Measurements from ENCODE around the gene D2HGDH. TPM values are rescaled to one million over a fixed set of nuclear protein-coding genes. Genes with fewer than 3 reads are reported as not detected.

D2HGDH gene
- total RNA-seq, 1 experiment from 2014 or later: 46.3 TPM

GRCh38 chr2:241701399-241702154 is 32.9 kb upstream of the D2HGDH start, which contains the start of gene ING5 (continued):
- TF ChIP-seq, protein P1, sequence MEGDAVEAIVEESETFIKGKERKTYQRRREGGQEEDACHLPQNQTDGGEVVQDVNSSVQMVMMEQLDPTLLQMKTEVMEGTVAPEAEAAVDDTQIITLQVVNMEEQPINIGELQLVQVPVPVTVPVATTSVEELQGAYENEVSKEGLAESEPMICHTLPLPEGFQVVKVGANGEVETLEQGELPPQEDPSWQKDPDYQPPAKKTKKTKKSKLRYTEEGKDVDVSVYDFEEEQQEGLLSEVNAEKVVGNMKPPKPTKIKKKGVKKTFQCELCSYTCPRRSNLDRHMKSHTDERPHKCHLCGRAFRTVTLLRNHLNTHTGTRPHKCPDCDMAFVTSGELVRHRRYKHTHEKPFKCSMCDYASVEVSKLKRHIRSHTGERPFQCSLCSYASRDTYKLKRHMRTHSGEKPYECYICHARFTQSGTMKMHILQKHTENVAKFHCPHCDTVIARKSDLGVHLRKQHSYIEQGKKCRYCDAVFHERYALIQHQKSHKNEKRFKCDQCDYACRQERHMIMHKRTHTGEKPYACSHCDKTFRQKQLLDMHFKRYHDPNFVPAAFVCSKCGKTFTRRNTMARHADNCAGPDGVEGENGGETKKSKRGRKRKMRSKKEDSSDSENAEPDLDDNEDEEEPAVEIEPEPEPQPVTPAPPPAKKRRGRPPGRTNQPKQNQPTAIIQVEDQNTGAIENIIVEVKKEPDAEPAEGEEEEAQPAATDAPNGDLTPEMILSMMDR (IDR thresholded peaks at IDR 0.05 in 2 of 3, conservative IDR thresholded peaks at IDR 0.05 in 1 of 3; ENCODE audit: borderline replicate concordance in 1 of 3, insufficient read depth in 1 of 3, low read depth in 2 of 3, low read length in 2 of 3): peak in 1 of 3 experiments; percentile 32; a peak in 1 of 6 replicates
- TF ChIP-seq YY1 (IDR thresholded peaks at IDR 0.05; ENCODE audit: extremely low read depth, insufficient replicate concordance, low read depth, low read length) (peak; percentile 90), EGR1 (IDR thresholded peaks at IDR 0.05; ENCODE audit: low read depth) (peak; percentile 28; the same call in 1 of the 2 replicates), CEBPB (IDR thresholded peaks at IDR 0.05; ENCODE audit: low read depth) (no peak)

GRCh38 chr2:241702155-241703031 is 32.0 kb upstream of the D2HGDH start:
- intact Hi-C loops (cut with micrococcal nuclease): loop anchor here (5.0 kb wide), 1 partner anchor 345 kb away; the partner anchor contains the start of gene FARP2
- peak overlapping the region; percentile 97 for H3K4me2 ChIP-seq (ENCODE audit: low read length)
- CTCF ChIA-PET: interaction anchor here (0.7 to 2.7 kb wide), 7 partner anchors 17 to 176 kb away, joined by 3 to 9 read pairs (median 3); partner anchors contain the start of genes BOK and D2HGDH
- TF ChIP-seq ATF3 (IDR thresholded peaks at IDR 0.05) (no peak), RAD21 (IDR thresholded peaks at IDR 0.05; ENCODE audit: low read depth) (no peak), MAX (IDR thresholded peaks at IDR 0.05) (peak; percentile 54; the same call in 1 of the 2 replicates), ZNF274 (IDR thresholded peaks at IDR 0.05; ENCODE audit: low read depth, low read length) (no peak), FOSL1 (IDR thresholded peaks at IDR 0.05; ENCODE audit: low read depth) (no peak), EZH2 (IDR thresholded peaks at IDR 0.05) (no peak), SRF (IDR thresholded peaks at IDR 0.05; ENCODE audit: low read depth) (no peak), EZH2phosphoT487 (IDR thresholded peaks at IDR 0.05; ENCODE audit: borderline replicate concordance) (no peak), POLR2AphosphoS5 (IDR thresholded peaks at IDR 0.05; ENCODE audit: low read depth, low read length) (0 out of 2 replicates have a peak, but pooled peaks have one; percentile 22), POLR2A (IDR thresholded peaks at IDR 0.05; ENCODE audit: borderline replicate concordance, extremely low read depth, insufficient read depth, insufficient read length) (no peak), YY1 (IDR thresholded peaks at IDR 0.05; ENCODE audit: extremely low read depth, insufficient replicate concordance, low read depth, low read length) (no peak)
- TF ChIP-seq, protein P2, sequence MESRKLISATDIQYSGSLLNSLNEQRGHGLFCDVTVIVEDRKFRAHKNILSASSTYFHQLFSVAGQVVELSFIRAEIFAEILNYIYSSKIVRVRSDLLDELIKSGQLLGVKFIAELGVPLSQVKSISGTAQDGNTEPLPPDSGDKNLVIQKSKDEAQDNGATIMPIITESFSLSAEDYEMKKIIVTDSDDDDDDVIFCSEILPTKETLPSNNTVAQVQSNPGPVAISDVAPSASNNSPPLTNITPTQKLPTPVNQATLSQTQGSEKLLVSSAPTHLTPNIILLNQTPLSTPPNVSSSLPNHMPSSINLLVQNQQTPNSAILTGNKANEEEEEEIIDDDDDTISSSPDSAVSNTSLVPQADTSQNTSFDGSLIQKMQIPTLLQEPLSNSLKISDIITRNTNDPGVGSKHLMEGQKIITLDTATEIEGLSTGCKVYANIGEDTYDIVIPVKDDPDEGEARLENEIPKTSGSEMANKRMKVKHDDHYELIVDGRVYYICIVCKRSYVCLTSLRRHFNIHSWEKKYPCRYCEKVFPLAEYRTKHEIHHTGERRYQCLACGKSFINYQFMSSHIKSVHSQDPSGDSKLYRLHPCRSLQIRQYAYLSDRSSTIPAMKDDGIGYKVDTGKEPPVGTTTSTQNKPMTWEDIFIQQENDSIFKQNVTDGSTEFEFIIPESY (IDR thresholded peaks at IDR 0.05; ENCODE audit: extremely low read depth, insufficient replicate concordance, low read length): no peak

More at GRCh38 chr2:241702155-241703031, 32.0 kb upstream of the D2HGDH start:
- Histone ChIP-seq H3K27ac (ENCODE audit: low read depth, low read length) (peak overlapping the region; percentile 99), H3K27me3 (ENCODE audit: insufficient read depth, low read length) (no peaks in the 10 kb centered on the region), H4K20me1 (ENCODE audit: insufficient read depth) (no peaks in the 10 kb centered on the region), H2AFZ (ENCODE audit: low read depth, low read length, poor library complexity, severe bottlenecking) (no peak overlapping the region), H3K79me2 (ENCODE audit: insufficient read depth, low read length) (peaks cover 28% of the 10 kb centered on the region), H3K9me3 (ENCODE audit: control insufficient read depth in 1 of 2, insufficient read depth in 1 of 2, low read depth in 1 of 2, low read length in 2 of 2) (peaks cover 5 to 6% of the 10 kb centered on the region in 2 experiments; a peak in 1 of 4 replicates), H3K4me1 (ENCODE audit: control insufficient read depth in 1 of 2, insufficient read depth in 2 of 2, low read length in 2 of 2) (peaks cover 14 to 30% of the 10 kb centered on the region in 2 experiments), H3K36me3 (ENCODE audit: control insufficient read depth in 1 of 2, insufficient read depth in 2 of 2, low read length in 2 of 2) (peaks cover 9 to 31% of the 10 kb centered on the region in 2 experiments; a peak in 3 of 4 replicates), H3K4me3 (replicated peaks in 1 of 2; ENCODE audit: low read depth in 1 of 2, low read length in 2 of 2) (peak overlapping the region; percentile 67 to 69), H3K9ac (ENCODE audit: low read length) (peak overlapping the region; percentile 92), H3K9me2 (ENCODE audit: insufficient read depth) (no peaks in the 10 kb centered on the region)
- ChIA-PET RAD21 (ENCODE audit: low non-redundant PET in 1 of 2, low total read pairs in 2 of 2, uncharacterized antibody in 2 of 2, unreplicated experiment in 2 of 2) (interaction anchor here (1.1 to 1.5 kb wide), 2 partner anchors 15 to 143 kb away, joined by 3 to 5 read pairs; partner anchors contain the start of gene DTYMK (in 1 of the 2)), POLR2A (interaction anchor here (0.7 to 2.6 kb wide), 4 partner anchors 14 to 177 kb away, joined by 3 to 9 read pairs (median 6); partner anchors contain the start of genes D2HGDH and DTYMK)
- DNase-seq (ENCODE audit: low read depth, low spot score): peak; percentile 59
- no TSS peak for BruUV-seq (replicated peaks)
- ATAC-seq: peak; percentile 74
